ENCODE measurements around the gene TSPAN1.

- TF ChIP-seq, protein P1, sequence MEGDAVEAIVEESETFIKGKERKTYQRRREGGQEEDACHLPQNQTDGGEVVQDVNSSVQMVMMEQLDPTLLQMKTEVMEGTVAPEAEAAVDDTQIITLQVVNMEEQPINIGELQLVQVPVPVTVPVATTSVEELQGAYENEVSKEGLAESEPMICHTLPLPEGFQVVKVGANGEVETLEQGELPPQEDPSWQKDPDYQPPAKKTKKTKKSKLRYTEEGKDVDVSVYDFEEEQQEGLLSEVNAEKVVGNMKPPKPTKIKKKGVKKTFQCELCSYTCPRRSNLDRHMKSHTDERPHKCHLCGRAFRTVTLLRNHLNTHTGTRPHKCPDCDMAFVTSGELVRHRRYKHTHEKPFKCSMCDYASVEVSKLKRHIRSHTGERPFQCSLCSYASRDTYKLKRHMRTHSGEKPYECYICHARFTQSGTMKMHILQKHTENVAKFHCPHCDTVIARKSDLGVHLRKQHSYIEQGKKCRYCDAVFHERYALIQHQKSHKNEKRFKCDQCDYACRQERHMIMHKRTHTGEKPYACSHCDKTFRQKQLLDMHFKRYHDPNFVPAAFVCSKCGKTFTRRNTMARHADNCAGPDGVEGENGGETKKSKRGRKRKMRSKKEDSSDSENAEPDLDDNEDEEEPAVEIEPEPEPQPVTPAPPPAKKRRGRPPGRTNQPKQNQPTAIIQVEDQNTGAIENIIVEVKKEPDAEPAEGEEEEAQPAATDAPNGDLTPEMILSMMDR (IDR thresholded peaks at IDR 0.05) = no peak
- no peak for TF ChIP-seq POLR2A (IDR thresholded peaks at IDR 0.05)
- no peak for TF ChIP-seq EP300 (IDR thresholded peaks at IDR 0.05)
These were observed 10.2 kb downstream of the TSPAN1 start for GRCh38 chr1:46184920-46185658.
